Stimulated activated CD8-positive, alpha-beta memory T cell treated with anti-CD3 and anti-CD28 coated beads, Interleukin-12 subunit alpha, Interleukin-12 subunit beta, amount 100 ng/mL, for 24 hours (primary cell): ENCODE results near the gene GSTK1.
"Not testable (repeated sequence)": the region's sequence is repeated elsewhere in the genome, so short reads cannot be mapped to it uniquely, and the experiment has no call there.

Experiments
- DNase-seq: peaks from one replicate; pipeline ENCODE4 v3.0.0-alpha.2; 2020; ENCODE audit errors: extremely low read depth

GSTK1 gene

GRCh38 chr7:143238289-143238980, 24.8 kb upstream of the GSTK1 start:
- DNase-seq, result no peak

- DNase-seq, result no peak
Observed at GRCh38 chr7:143239813-143240212, 23.4 kb upstream of the GSTK1 start.

GRCh38 chr7:143240291-143241168, 22.7 kb upstream of the GSTK1 start:
- no peak for DNase-seq

- DNase-seq, result no peak
Observed at GRCh38 chr7:143242306-143242705, 20.9 kb upstream of the GSTK1 start.

GRCh38 chr7:143243111-143243510, 20.1 kb upstream of the GSTK1 start:
- DNase-seq, result no peak

GRCh38 chr7:143243614-143244013, 19.6 kb upstream of the GSTK1 start:
- no peak for DNase-seq

GRCh38 chr7:143244321-143244720, 18.9 kb upstream of the GSTK1 start:
- DNase-seq, result no peak

- no peak for DNase-seq
Observed at GRCh38 chr7:143245123-143245522, 18.1 kb upstream of the GSTK1 start.

- no peak for DNase-seq
Observed at GRCh38 chr7:143247372-143247771, 15.9 kb upstream of the GSTK1 start.

- DNase-seq, result no peak
Observed at GRCh38 chr7:143248761-143249354, 14.4 kb upstream of the GSTK1 start.

- DNase-seq, result no peak
Observed at GRCh38 chr7:143250199-143250598, 13.0 kb upstream of the GSTK1 start.

- no peak for DNase-seq
Observed at GRCh38 chr7:143250822-143251221, 12.4 kb upstream of the GSTK1 start.

GRCh38 chr7:143252006-143252405, 11.2 kb upstream of the GSTK1 start:
- no peak for DNase-seq

- no peak for DNase-seq
Observed at GRCh38 chr7:143255564-143255963, 7.7 kb upstream of the GSTK1 start.

- no peak for DNase-seq
Observed at GRCh38 chr7:143256325-143256724, 6.9 kb upstream of the GSTK1 start.

- DNase-seq, result no peak
Observed at GRCh38 chr7:143256932-143257331, 6.3 kb upstream of the GSTK1 start.

- no peak for DNase-seq
Observed at GRCh38 chr7:143257501-143257900, 5.7 kb upstream of the GSTK1 start.

- DNase-seq, result no peak
Observed at GRCh38 chr7:143258831-143259230, 4.4 kb upstream of the GSTK1 start.

- DNase-seq, result no peak
Observed at GRCh38 chr7:143259765-143260164, 3.5 kb upstream of the GSTK1 start.

- no peak for DNase-seq
Observed at GRCh38 chr7:143261901-143262300, 1.3 kb upstream of the GSTK1 start.

- not testable (repeated sequence) for DNase-seq
Observed at GRCh38 chr7:143264196-143264568, 941 bp downstream of the GSTK1 start.

- DNase-seq, result no peak
Observed at GRCh38 chr7:143265017-143265693, 1.9 kb downstream of the GSTK1 start.
